Kidney epithelial cell (primary cell): ENCODE data around the gene SALL1. TPM values are rescaled to one million over a fixed set of nuclear protein-coding genes. Genes with fewer than 3 reads are reported as not detected.

Experiments used
- DNase-seq: peaks from one replicate; pipeline ENCODE4 v3.0.0-alpha.2; 2010; ENCODE audit warnings: low read depth
- H3K27me3 ChIP-seq: 2 replicates; pipeline ENCODE4 v1.6.0; 2011; ENCODE audit warnings: low read length; ENCODE audit not compliant: control insufficient read depth, insufficient read depth
- H3K36me3 ChIP-seq: 2 replicates; pipeline ENCODE4 v1.5.1; 2011; ENCODE audit warnings: low read length; ENCODE audit not compliant: control insufficient read depth, insufficient read depth
- H3K4me3 ChIP-seq: 2 replicates; pipeline ENCODE4 v1.5.1; 2011; ENCODE audit warnings: low read depth, mild to moderate bottlenecking, control low read depth, low read length
- CTCF ChIP-seq: IDR thresholded peaks from 2 replicates; pipeline ENCODE4 v1.5.1; 2011; ENCODE audit warnings: mild to moderate bottlenecking, moderate library complexity, low read length, control low read depth, inconsistent platforms; ENCODE audit not compliant: insufficient read depth, poor library complexity, severe bottlenecking
- total RNA-seq: library from RNA; depleted of rRNA; stranded (reverse); fragments of >200 nt; gene quantifications from 2 replicates; pipeline ENCODE4 v1.2.3, GENCODE V29; 2015

The SALL1 gene
- total RNA-seq, 1 donor from 2014 or later, result 12.3 TPM

DNA sequence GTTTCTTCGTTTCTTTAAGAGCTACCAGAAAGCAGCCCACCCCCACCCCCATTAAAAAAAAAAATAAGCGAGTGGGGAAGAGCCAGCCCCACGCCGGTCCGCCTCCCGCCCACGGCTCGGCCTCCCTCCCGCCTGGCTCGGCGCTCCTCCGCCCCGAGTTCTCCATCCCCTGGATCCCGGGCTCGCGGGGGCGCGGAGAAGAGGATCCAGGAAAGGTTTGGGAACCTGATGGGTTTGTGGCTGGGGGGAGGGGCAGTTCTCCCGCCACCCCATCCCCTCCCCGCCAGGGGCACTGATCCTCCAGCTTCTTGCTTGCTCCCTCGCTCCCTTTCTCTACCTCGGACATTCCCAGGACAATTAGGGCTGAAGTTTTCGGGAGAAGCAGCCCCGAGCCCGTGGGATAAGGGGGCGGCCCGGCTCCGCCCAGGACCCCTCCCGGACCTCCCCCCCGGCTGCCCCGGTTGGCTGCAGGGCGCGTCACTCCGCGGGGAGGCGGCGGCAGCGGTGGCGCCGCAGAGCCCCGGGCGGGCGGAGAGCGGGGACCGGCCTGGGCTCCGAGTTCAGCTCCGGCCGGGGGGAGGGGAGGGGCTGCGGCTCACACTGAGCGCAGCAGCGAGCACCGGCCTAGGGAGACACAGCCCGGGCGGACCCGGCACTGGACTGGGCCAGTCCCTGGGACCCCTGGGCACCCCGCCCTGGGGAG is 1.0 kb upstream of the SALL1 start:
- peak; percentile 43 for TF ChIP-seq CTCF
- no peaks in the 10 kb centered on the region for H3K36me3 ChIP-seq
- no peaks in the 10 kb centered on the region for H3K27me3 ChIP-seq
- peak overlapping the region; percentile 69 for H3K4me3 ChIP-seq
- DNase-seq, result peak; percentile 70

DNA sequence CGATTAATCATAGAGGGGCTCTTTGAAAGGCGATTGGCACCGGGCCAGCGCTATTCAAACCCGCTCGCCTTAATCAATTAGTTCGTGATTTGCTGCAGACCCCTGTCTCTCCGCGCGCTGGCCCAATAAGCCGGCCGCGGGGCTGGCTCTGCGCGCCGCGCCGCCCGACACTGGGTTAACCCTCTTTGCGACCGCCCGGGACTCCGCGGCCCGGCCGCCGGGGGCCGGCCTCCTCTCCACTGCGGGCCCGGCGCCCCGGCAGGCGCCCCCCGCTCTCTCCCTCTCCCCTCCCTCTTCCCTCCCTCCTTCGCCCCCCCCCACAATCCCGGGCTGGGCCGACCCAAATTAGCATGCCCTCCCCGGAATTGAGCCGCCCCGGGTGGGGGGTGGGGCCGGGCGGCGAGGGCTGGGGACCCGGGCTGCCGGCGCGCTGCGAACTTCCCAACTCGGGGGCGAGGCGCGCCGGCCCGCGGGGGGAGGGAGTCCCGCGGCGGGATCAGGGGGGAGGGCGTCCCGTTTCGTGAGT is 428 bp upstream of the SALL1 start:
- no peak for TF ChIP-seq CTCF
- no peaks in the 10 kb centered on the region for H3K27me3 ChIP-seq
- no peak for DNase-seq
- H3K4me3 ChIP-seq, result peak overlapping the region; percentile 69
- H3K36me3 ChIP-seq, result no peaks in the 10 kb centered on the region

DNA sequence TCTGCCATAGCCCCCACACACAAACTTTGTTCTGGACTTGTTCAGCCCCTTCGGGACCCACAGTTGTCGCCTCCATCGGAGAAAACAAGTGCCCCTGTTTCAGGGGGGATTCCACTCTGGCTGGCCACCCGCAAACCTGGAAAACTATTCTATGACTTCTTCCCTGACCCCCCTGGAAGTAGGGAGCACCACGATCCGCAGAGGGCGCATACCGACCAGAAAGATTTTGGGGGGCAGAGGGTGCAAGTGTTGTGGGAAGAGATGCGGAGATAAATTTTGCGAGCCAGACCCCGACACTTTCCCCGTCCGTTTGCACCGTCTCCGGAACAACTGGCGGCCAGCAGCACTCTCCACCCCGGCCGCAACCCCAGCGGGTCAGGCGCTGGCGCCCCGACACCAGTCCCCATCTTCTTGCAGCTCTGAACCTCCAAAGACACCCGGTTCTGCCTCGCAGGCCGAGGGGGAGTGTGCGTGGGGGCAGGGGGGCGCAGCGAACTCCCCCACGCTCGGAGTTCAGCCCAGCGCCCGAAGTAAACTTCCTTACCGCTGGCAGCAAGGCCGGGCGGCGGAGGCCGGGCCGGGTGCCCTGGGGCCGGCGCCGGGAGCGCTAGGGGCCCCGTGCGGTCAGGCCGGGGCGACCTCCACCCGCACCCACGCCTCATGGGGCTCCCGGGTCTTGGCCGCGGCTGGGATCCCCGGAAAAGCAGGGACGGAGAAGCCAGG is 744 bp downstream of the SALL1 start:
- Histone ChIP-seq H3K27me3 (no peaks in the 10 kb centered on the region), H3K4me3 (peak overlapping the region; percentile 69), H3K36me3 (no peaks in the 10 kb centered on the region)
- TF ChIP-seq CTCF, result no peak
- DNase-seq, result no peak

DNA sequence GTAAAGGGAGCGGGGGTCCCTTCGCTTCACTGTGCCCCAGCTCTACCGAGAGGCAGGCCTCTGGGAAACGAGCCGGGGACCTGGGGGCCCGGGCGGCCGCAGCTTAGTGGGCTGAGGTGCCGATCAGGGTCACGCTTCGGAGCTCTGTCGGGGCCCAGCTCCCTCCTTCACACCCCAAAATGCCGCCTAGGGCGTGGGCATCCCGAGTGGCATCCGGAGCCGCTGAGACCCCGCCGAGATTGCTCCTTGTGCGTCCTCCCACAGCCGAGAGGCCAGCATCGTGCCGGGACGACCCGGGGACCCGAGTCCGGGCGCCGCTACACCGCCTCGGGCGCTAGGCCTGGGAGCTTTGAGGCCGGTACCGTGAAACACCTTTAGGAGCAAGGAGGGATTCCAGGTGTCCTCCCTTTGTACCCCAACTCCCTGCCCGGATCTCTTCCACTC is 1.3 kb downstream of the SALL1 start:
- Histone ChIP-seq H3K4me3 (peak overlapping the region; percentile 69), H3K27me3 (no peaks in the 10 kb centered on the region), H3K36me3 (no peaks in the 10 kb centered on the region)
- no peak for DNase-seq
- TF ChIP-seq CTCF, result no peak

DNA sequence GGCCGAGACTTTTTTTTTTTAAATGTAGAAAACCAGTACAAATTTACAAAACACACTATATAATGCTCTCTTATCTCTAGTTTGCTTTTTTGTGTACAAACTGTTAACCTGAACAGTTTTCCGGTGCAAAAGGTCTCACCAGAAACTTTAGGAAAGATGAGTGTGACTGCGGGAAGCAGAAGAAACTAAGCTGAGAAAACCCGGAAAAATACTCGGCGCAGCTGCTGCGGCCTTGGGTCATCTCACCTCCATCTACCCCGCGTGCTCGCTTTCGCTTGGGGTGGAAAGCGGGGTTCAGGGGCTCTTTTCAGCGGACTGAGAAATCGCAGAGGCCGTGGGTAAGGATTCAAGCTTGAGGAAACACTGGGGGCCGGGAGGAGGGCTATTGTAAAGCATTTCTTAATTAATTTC is 1.8 kb downstream of the SALL1 start:
- H3K27me3 ChIP-seq, result no peaks in the 10 kb centered on the region
- no peak for TF ChIP-seq CTCF
- H3K36me3 ChIP-seq, result no peaks in the 10 kb centered on the region
- peak overlapping the region; percentile 69 for H3K4me3 ChIP-seq
- DNase-seq, result no peak
